Lung (tissue), 12 donors: Measurements from ENCODE around the gene HSD17B8. TPM values are rescaled to one million over a fixed set of nuclear protein-coding genes. Genes with fewer than 3 reads are reported as not detected.

Source experiments
- ATAC-seq: fragments of 200-7000 bp; cut with Tn5 transposase; one replicate; pipeline ENCODE4 v1.9.1; 2020; ENCODE audit warnings: moderate number of reproducible peaks; ENCODE audit not compliant: insufficient read depth, low FRiP score
- DNase-seq, 3 donors: peaks; one replicate each; pipeline ENCODE4 v3.0.0-alpha.2; 2013 to 2017
- H3K27ac ChIP-seq, 2 donors: one replicate each; pipeline ENCODE4 v1.5.1; 2013; ENCODE audit warnings: mild to moderate bottlenecking in 2 of 2, moderate library complexity in 2 of 2, control low read depth in 1 of 2, inconsistent platforms in 1 of 2, low read depth in 1 of 2, low read length in 1 of 2
- H3K27me3 ChIP-seq, 3 donors: one replicate each; pipeline ENCODE4 v1.5.1; 2013; ENCODE audit warnings: low read length in 2 of 3; ENCODE audit not compliant: control insufficient read depth in 3 of 3, insufficient read depth in 3 of 3
- H3K36me3 ChIP-seq, 4 donors: one replicate each; pipeline ENCODE4 v1.5.1; 2013; ENCODE audit warnings: low read length in 4 of 4, mild to moderate bottlenecking in 1 of 4, moderate library complexity in 1 of 4; ENCODE audit not compliant: control insufficient read depth in 4 of 4, insufficient read depth in 4 of 4
- H3K4me1 ChIP-seq, 5 donors: one replicate each; pipeline ENCODE4 v1.5.1; 2013; ENCODE audit warnings: low read length in 5 of 5, mild to moderate bottlenecking in 2 of 5, moderate library complexity in 1 of 5; ENCODE audit not compliant: control insufficient read depth in 5 of 5, insufficient read depth in 5 of 5
- H3K4me3 ChIP-seq: one replicate; pipeline ENCODE4 v1.5.1; 2013; ENCODE audit warnings: mild to moderate bottlenecking, control low read depth, moderate library complexity
- H3K9ac ChIP-seq, 2 donors: one replicate each; pipeline ENCODE4 v1.5.1; 2013; ENCODE audit warnings: low read length in 2 of 2, control low read depth in 1 of 2; ENCODE audit not compliant: insufficient read depth in 1 of 2
- H3K9me3 ChIP-seq, 4 donors: one replicate each; pipeline ENCODE4 v1.5.1; 2013; ENCODE audit warnings: low read length in 3 of 4, mild to moderate bottlenecking in 1 of 4, moderate library complexity in 1 of 4; ENCODE audit not compliant: control insufficient read depth in 4 of 4, insufficient read depth in 3 of 4
- CTCF ChIP-seq: IDR thresholded peaks from 2 replicates; pipeline ENCODE4 v1.5.1; 2012; ENCODE audit warnings: mild to moderate bottlenecking; ENCODE audit errors: control extremely low read depth, extremely low read depth
- WGBS, 2 donors: extraction: QIAGEN DNeasy Blood & Tissue Kit; methylation state at CpG; one replicate each; pipeline ENCODE4 v1.1.7; 2013; 5-methylcytosine and 5-hydroxymethylcytosine counted together
- polyA plus RNA-seq, 2 donors: library from polyadenylated mRNA; stranded (reverse); fragments of 200-250 nt; gene quantifications; one replicate each; pipeline ENCODE4 v1.2.1, GENCODE V29; 2013
- total RNA-seq, 2 donors: library from RNA; depleted of rRNA in 1 of 2; stranded (reverse); fragments of >200 nt in 1 of 2; gene quantifications; one replicate each; pipeline ENCODE4 v1.2.1, GENCODE V29; 2014 to 2021
- donor health status: control.
- donor health status: control.
- donor health status: Bipolar disorder and iron deficiency.
- donor health status: healthy.
- donor health status: DM: yes; HTN: yes; CAD: no.

HSD17B8 gene
- total and polyA plus RNA-seq, 4 donors, result 19.0 to 22.7 (median 19.7) TPM

GRCh38 chr6:33209856-33210255 lies 5.4 kb downstream of the HSD17B8 start:
- Histone ChIP-seq H3K9ac (no peak overlapping the region), H3K4me1 (peaks cover 4 to 50% (median 16%) of the 10 kb centered on the region in 5 donors), H3K4me3 (no peak overlapping the region), H3K27me3 (no peaks in the 10 kb centered on the region), H3K27ac (no peak overlapping the region), H3K9me3 (no peaks in the 10 kb centered on the region), H3K36me3 (peaks cover 0 to 17% (median 6%) of the 10 kb centered on the region in 4 donors)
- DNase-seq, result no peak
- ATAC-seq, result no peak
- no peak for TF ChIP-seq CTCF
- WGBS, 2 donors, result 94 to 96% methylated on average over 10 of the region's 10 CpGs

DNA sequence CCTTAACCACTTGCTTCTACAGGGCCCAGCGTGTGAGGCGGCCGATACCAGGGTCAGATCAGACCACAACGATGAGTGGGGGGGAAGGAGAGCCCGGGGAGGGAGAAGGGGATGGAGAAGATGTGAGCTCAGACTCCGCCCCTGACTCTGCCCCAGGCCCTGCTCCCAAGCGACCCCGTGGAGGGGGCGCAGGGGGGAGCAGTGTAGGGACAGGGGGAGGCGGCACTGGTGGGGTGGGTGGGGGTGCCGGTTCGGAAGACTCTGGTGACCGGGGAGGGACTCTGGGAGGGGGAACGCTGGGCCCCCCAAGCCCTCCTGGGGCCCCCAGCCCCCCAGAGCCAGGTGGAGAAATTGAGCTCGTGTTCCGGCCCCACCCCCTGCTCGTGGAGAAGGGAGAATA lies 6.7 kb downstream of the HSD17B8 start:
- Histone ChIP-seq H3K4me3 (no peak overlapping the region), H3K36me3 (peaks cover 0 to 17% (median 6%) of the 10 kb centered on the region in 4 donors), H3K27me3 (no peaks in the 10 kb centered on the region), H3K9ac (no peak overlapping the region), H3K27ac (no peak overlapping the region), H3K9me3 (no peaks in the 10 kb centered on the region), H3K4me1 (peaks cover 3 to 42% (median 11%) of the 10 kb centered on the region in 5 donors)
- 86 to 90% methylated on average over 14 to 17 of the region's 17 CpGs for WGBS, 2 donors
- no peak for TF ChIP-seq CTCF
- ATAC-seq, result no peak
- no peak for DNase-seq

DNA sequence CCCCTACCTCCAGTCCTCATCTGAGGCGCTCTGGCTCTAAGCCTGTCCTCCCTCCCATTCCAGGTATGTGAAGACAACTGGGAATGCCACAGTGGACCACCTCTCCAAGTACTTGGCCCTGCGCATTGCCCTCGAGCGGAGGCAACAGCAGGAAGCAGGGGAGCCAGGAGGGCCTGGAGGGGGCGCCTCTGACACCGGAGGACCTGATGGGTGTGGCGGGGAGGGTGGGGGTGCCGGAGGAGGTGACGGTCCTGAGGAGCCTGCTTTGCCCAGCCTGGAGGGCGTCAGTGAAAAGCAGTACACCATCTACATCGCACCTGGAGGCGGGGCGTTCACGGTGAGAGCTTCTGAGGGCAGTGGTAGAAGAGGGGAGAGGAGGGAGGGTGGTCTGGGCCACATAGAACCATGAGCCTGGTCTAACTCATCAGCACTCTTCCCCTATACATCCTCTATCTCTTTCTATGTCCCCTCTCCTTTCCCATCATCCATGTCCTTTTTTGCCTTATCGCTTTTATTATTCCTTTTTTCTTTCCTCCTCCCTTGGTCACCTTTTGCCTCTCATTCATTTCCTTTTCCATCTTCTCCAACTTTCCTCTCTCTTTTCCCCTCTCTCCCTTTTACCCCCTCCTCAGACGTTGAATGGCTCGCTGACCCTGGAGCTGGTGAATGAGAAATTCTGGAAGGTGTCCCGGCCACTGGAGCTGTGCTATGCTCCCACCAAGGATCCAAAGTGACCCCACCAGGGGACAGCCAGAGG lies 7.4 kb downstream of the HSD17B8 start:
- Histone ChIP-seq H3K4me3 (no peak overlapping the region), H3K9ac (no peak overlapping the region), H3K36me3 (peaks cover 0 to 17% (median 6%) of the 10 kb centered on the region in 4 donors), H3K9me3 (no peaks in the 10 kb centered on the region), H3K4me1 (peaks cover 3 to 37% (median 10%) of the 10 kb centered on the region in 5 donors), H3K27ac (no peak overlapping the region), H3K27me3 (no peaks in the 10 kb centered on the region)
- no peak for DNase-seq
- no peak for TF ChIP-seq CTCF
- no peak for ATAC-seq
- 87% methylated on average over 18 of the region's 18 CpGs for WGBS, 2 donors
